Measurements from ENCODE around the gene HOXA2. TPM values are rescaled to one million over a fixed set of nuclear protein-coding genes. Genes with fewer than 3 reads are reported as not detected.

The HOXA2 gene
- total RNA-seq, 1 donor, result 3.6 TPM

DNA sequence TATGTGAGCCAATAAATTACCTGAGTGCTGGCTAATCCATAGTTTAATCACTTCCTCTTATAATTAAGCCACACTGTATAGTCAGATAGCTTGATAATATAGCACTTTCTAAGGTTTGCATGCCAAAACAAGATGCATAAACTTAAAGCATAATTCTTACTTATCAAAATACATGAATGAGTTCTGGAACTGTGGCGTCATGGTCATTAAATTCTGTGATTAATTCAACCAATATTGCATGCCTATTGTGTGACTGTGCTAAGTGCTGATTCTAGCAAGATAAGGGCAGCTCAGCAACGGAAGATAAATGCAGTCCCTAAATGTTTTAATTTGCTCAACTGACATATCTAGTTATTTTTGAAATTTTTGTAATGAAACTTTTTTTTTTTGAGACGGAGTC is 36.3 kb downstream of the HOXA2 start:
- peak; percentile 37 for DNase-seq (ENCODE audit: low read depth)
- H3K4me3 ChIP-seq (ENCODE audit: low read depth, low read length), result no peak overlapping the region
- TF ChIP-seq CTCF (IDR thresholded peaks at IDR 0.05; ENCODE audit: insufficient read depth, low read length), result no peak

DNA sequence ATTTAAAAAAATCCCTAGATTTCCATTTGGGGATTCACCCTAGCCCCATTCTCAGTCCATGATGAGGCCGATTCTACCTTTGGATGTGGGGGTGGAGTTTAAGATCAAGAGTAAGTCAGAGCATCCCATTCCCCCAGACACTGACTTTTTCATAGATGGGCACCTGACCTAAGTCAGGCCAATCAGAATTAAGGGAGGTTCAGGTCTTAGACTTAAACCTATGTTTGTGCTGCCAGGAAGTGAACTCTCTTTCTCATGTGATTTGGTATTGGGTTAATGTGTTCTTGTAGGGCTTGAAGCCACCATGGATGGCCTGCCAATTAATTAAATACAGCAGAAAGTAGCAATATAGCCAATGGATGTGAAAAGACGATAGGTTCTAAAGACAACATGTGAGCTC is 36.8 kb downstream of the HOXA2 start:
- no peak overlapping the region for H3K4me3 ChIP-seq (ENCODE audit: low read depth, low read length)
- no peak for DNase-seq (ENCODE audit: low read depth)
- TF ChIP-seq CTCF (IDR thresholded peaks at IDR 0.05; ENCODE audit: insufficient read depth, low read length), result no peak

DNA sequence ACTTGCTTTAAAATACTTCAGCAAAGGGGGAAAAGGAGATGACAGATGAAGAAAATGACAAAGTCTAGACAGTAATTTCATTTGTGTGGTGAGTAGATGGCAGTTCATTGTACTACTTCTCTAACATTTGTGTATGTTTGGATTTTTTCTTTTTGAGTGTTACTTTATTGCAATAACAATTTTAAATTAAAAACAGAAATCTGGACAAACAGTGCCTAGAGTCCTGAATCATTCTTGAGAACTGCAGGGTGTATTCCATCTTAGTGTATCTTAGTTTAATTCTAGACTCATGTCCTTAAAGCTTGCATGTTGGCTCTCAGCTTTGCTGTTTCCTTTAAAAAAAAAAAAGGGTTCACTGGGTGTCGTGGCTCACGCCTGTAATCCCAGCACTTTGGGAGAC is 37.8 kb downstream of the HOXA2 start:
- DNase-seq (ENCODE audit: low read depth), result no peak
- H3K4me3 ChIP-seq (ENCODE audit: low read depth, low read length), result no peak overlapping the region
- TF ChIP-seq CTCF (IDR thresholded peaks at IDR 0.05; ENCODE audit: insufficient read depth, low read length), result no peak

DNA sequence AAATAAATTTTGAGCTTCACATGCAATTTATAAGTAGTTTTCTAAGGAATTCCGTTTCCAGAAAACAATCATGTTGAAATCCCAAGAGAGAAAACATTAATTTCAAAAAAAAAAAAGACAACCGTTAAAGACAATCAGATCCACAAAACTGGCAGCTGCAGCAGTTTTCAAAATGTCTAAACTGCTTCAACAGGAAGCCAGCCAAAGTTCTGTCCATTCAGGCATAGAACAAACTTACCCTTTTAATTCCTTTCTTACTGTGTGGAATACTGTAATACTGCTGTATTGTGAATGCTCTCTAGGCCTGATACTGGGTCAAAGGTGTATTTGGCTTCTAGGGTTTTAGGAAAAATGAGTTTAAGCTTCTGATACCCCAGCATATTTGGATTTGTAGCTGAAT is 38.3 kb downstream of the HOXA2 start:
- DNase-seq (ENCODE audit: low read depth), result peak; percentile 26
- no peak overlapping the region for H3K4me3 ChIP-seq (ENCODE audit: low read depth, low read length)
- no peak for TF ChIP-seq CTCF (IDR thresholded peaks at IDR 0.05; ENCODE audit: insufficient read depth, low read length)

GRCh38 chr7:27062946-27063345 is 39.5 kb downstream of the HOXA2 start:
- no peak overlapping the region for H3K4me3 ChIP-seq (ENCODE audit: low read depth, low read length)
- peak; percentile 8 for DNase-seq (ENCODE audit: low read depth)
- no peak for TF ChIP-seq CTCF (IDR thresholded peaks at IDR 0.05; ENCODE audit: insufficient read depth, low read length)

- H3K4me3 ChIP-seq (ENCODE audit: low read depth, low read length), result no peak overlapping the region
- DNase-seq (ENCODE audit: low read depth), result no peak
- TF ChIP-seq CTCF (IDR thresholded peaks at IDR 0.05; ENCODE audit: insufficient read depth, low read length), result no peak
Measured at GRCh38 chr7:27053153-27053552, 49.3 kb downstream of the HOXA2 start.

GRCh38 chr7:27051451-27051850 is 51.0 kb downstream of the HOXA2 start:
- peak; percentile 33 for DNase-seq (ENCODE audit: low read depth)
- no peak overlapping the region for H3K4me3 ChIP-seq (ENCODE audit: low read depth, low read length)
- TF ChIP-seq CTCF (IDR thresholded peaks at IDR 0.05; ENCODE audit: insufficient read depth, low read length), result no peak
